ENCODE data around the gene NOC2L.

NOC2L gene

GRCh38 chr1:967466-968343 is 8.6 kb upstream of the NOC2L start:
- Histone ChIP-seq H3K27me3 (ENCODE audit: insufficient read depth, poor library complexity, severe bottlenecking) (peaks cover 17% of the 10 kb centered on the region), H3K27ac (replicated peaks) (no peak overlapping the region), H3K4me3 (replicated peaks; ENCODE audit: insufficient read depth, low read length) (no peak overlapping the region)
- DNase-seq (ENCODE audit: low read depth in 1 of 2, low spot score in 1 of 2): no peak
- no peak for TF ChIP-seq GABPA (IDR thresholded peaks at IDR 0.05; ENCODE audit: low read depth)
- no peak for TF ChIP-seq SPI1 (IDR thresholded peaks at IDR 0.05; ENCODE audit: borderline replicate concordance, low read depth)
- TF ChIP-seq REST (IDR thresholded peaks at IDR 0.05; ENCODE audit: insufficient replicate concordance, low read depth): no peak
- TF ChIP-seq CTCF (IDR thresholded peaks at IDR 0.05; ENCODE audit: insufficient read depth, low read length): no peak
- TF ChIP-seq POLR2AphosphoS5 (IDR thresholded peaks at IDR 0.05; ENCODE audit: low read depth): no peak

- Histone ChIP-seq H3K4me3 (replicated peaks; ENCODE audit: insufficient read depth, low read length) (peak overlapping the region; percentile 46), H3K27ac (replicated peaks) (no peak overlapping the region), H3K27me3 (ENCODE audit: insufficient read depth, poor library complexity, severe bottlenecking) (peaks cover 12% of the 10 kb centered on the region)
- TF ChIP-seq GABPA (IDR thresholded peaks at IDR 0.05; ENCODE audit: low read depth) (no peak), CTCF (IDR thresholded peaks at IDR 0.05; ENCODE audit: insufficient read depth, low read length) (no peak)
- peak in 1 of 2 experiments; percentile 50 for DNase-seq (ENCODE audit: low read depth in 1 of 2, low spot score in 1 of 2)
These were observed 7.7 kb upstream of the NOC2L start for GRCh38 chr1:966704-967300.

- TF ChIP-seq CTCF (IDR thresholded peaks at IDR 0.05; ENCODE audit: insufficient read depth, low read length): no peak
- no peak for TF ChIP-seq SPI1 (IDR thresholded peaks at IDR 0.05; ENCODE audit: borderline replicate concordance, low read depth)
- TF ChIP-seq POLR2AphosphoS5 (IDR thresholded peaks at IDR 0.05; ENCODE audit: low read depth): no peak
- TF ChIP-seq REST (IDR thresholded peaks at IDR 0.05; ENCODE audit: insufficient replicate concordance, low read depth): no peak
- no peak for TF ChIP-seq GABPA (IDR thresholded peaks at IDR 0.05; ENCODE audit: low read depth)
- Histone ChIP-seq H3K27ac (replicated peaks) (no peak within 1 kb of the TSS), H3K4me3 (replicated peaks; ENCODE audit: insufficient read depth, low read length) (peak within 1 kb of the TSS; percentile 46), H3K27me3 (ENCODE audit: insufficient read depth, poor library complexity, severe bottlenecking) (peaks cover 6% of the 10 kb centered on the region)
- DNase-seq (ENCODE audit: low read depth in 1 of 2, low spot score in 1 of 2): no peak
These were observed 7.2 kb upstream of the NOC2L start, which contains the start of gene PLEKHN1 for GRCh38 chr1:966135-966703. Gene PLEKHN1, plus strand, starts transcription at chr1:966482. Its CDS starts 50 bp downstream, at chr1:966532.
